Breast epithelium (tissue), 3 donors: ENCODE measurements around the gene BGLAP.

Source experiments
- CTCF ChIP-seq, 3 donors: fragments of 450-650 bp; IDR thresholded peaks; one replicate each; pipeline ENCODE4 v1.5.1; 2016 to 2017; ENCODE audit warnings: antibody characterized with exemption in 3 of 3, mild to moderate bottlenecking in 3 of 3, moderate library complexity in 3 of 3
- POLR2A ChIP-seq: fragments of 450-650 bp; IDR thresholded peaks from one replicate; pipeline ENCODE4 v1.6.1; 2016; ENCODE audit warnings: antibody characterized with exemption, mild to moderate bottlenecking, moderate library complexity
- POLR2AphosphoS5 ChIP-seq, 3 donors: sonication (generic); formaldehyde crosslinking; IDR thresholded peaks; one replicate each; pipeline ENCODE4 v1.6.1; 2017; ENCODE audit warnings: antibody characterized with exemption in 3 of 3

GRCh38 chr1:156232201-156232894 lies 9.6 kb upstream of the BGLAP start:
- TF ChIP-seq POLR2A (no peak), CTCF (IDR thresholded peaks at IDR 0.05) (no peak), POLR2AphosphoS5 (IDR thresholded peaks at IDR 0.05) (no peak)
